Endothelial cell of umbilical vein (primary cell): ENCODE data around the gene C16orf86. TPM values are rescaled to one million over a fixed set of nuclear protein-coding genes. Genes with fewer than 3 reads are reported as not detected.

Source experiments
- BruUV-seq: library from RNA; stranded (reverse); fragments of 400-500 nt; replicated peaks from 2 replicates; lab custom pipeline; 2021; lab: Mats Ljungman, UMichigan
- CTCF ChIA-PET: fragments of 300-600, 350-600 bp; sonication (Branson Sonifier 250); formaldehyde crosslinking; loops from one replicate; lab custom pipeline; 2021; ENCODE audit warnings: antibody characterized with exemption, inconsistent platforms; lab: Charles Lee
- POLR2A ChIA-PET: fragments of 300-600, 350-600 bp; sonication (Branson Sonifier 250); formaldehyde crosslinking; loops from one replicate; lab custom pipeline; 2021; ENCODE audit warnings: antibody characterized with exemption, inconsistent platforms; lab: Charles Lee
- DNase-seq: peaks from one replicate; pipeline ENCODE4 v3.0.0-alpha.2; 2011; ENCODE audit warnings: low read depth, low spot score
- FAIRE-seq: peaks from 2 replicates; lab custom pipeline; 2011; peaks lifted over from hg19 to GRCh38; lab: Jason Lieb, UNC
- H2AFZ ChIP-seq: 2 replicates; pipeline ENCODE4 v1.6.0; 2012; ENCODE audit warnings: low read depth, low read length, control low read depth, inconsistent platforms
- H3K27ac ChIP-seq: 2 replicates; pipeline ENCODE4 v1.5.1; 2011; ENCODE audit warnings: low read depth, mild to moderate bottlenecking, control low read depth, low read length, moderate library complexity; ENCODE audit not compliant: insufficient read depth
- H3K27me3 ChIP-seq, 2 experiments: 2 replicates each; pipeline versions ENCODE4 v1.6.0 to v1.6.1; 2011; ENCODE audit warnings: low read length in 2 of 2, mixed read lengths in 1 of 2; ENCODE audit not compliant: control insufficient read depth in 2 of 2, insufficient read depth in 2 of 2
- H3K36me3 ChIP-seq, 2 experiments: 2 replicates in 1 of 2; 3 replicates in 1 of 2; pipeline ENCODE4 v1.5.1; 2011; ENCODE audit warnings: low read length in 2 of 2, mild to moderate bottlenecking in 1 of 2, moderate library complexity in 1 of 2; ENCODE audit not compliant: control insufficient read depth in 2 of 2, insufficient read depth in 2 of 2; ENCODE audit errors: extremely low read depth in 1 of 2
- H3K4me1 ChIP-seq: 3 replicates; pipeline ENCODE4 v1.5.1; 2011; ENCODE audit warnings: mild to moderate bottlenecking, low read length; ENCODE audit not compliant: control insufficient read depth, insufficient read depth; ENCODE audit errors: extremely low read depth
- H3K4me2 ChIP-seq: 2 replicates; pipeline ENCODE4 v1.6.1; 2011; ENCODE audit warnings: low read length, control low read depth, mixed read lengths; ENCODE audit not compliant: insufficient read depth
- H3K4me3 ChIP-seq, 3 experiments: fragments of 200-600 bp in 1 of 3; sonication (generic), shearing (Covaris generic) in 1 of 3; replicated peaks in 1 of 3; 2 replicates each; pipeline ENCODE4 v1.5.1; 2011 to 2016; ENCODE audit warnings: control low read depth in 3 of 3, low read length in 3 of 3, mild to moderate bottlenecking in 2 of 3, inconsistent platforms in 1 of 3, low read depth in 1 of 3, moderate library complexity in 1 of 3; ENCODE audit not compliant: insufficient read depth in 1 of 3
- H3K79me2 ChIP-seq: 2 replicates; pipeline ENCODE4 v1.6.0; 2012; ENCODE audit warnings: low read length, inconsistent platforms; ENCODE audit not compliant: control insufficient read depth, insufficient read depth
- H3K9ac ChIP-seq: replicated peaks from 2 replicates; pipeline ENCODE3; 2011; ENCODE audit warnings: low read length, control low read depth; ENCODE audit not compliant: insufficient read depth; ENCODE audit errors: extremely low read depth
- H3K9me1 ChIP-seq: replicated peaks from 3 replicates; pipeline ENCODE4 v1.6.0; 2011; ENCODE audit warnings: mild to moderate bottlenecking, low read length; ENCODE audit not compliant: control insufficient read depth, insufficient read depth; ENCODE audit errors: extremely low read depth
- H3K9me3 ChIP-seq: replicated peaks from 2 replicates; pipeline ENCODE4 v1.5.1; 2012; ENCODE audit warnings: low read length, inconsistent platforms; ENCODE audit not compliant: control insufficient read depth, insufficient read depth
- H4K20me1 ChIP-seq: replicated peaks from 2 replicates; pipeline ENCODE3; 2011; ENCODE audit warnings: mild to moderate bottlenecking, low read length; ENCODE audit not compliant: control insufficient read depth, insufficient read depth; ENCODE audit errors: extremely low read depth
- CTCF ChIP-seq, 2 donors: IDR thresholded peaks; 1 replicate in 1 of 2; 2 replicates in 1 of 2; pipeline ENCODE4 v1.5.1; 2011; ENCODE audit warnings: low read length in 2 of 2, mild to moderate bottlenecking in 2 of 2, moderate library complexity in 2 of 2, control low read depth in 1 of 2, inconsistent platforms in 1 of 2, low read depth in 1 of 2; ENCODE audit not compliant: insufficient read depth in 1 of 2; ENCODE audit errors: extremely low read depth in 1 of 2
- EZH2 ChIP-seq: IDR thresholded peaks from 2 replicates; pipeline ENCODE4 v1.6.1; 2012; ENCODE audit warnings: borderline replicate concordance, low read depth, mild to moderate bottlenecking, moderate library complexity, low read length, inconsistent platforms; ENCODE audit not compliant: severe bottlenecking
- FOS ChIP-seq: IDR thresholded peaks from 2 replicates; pipeline ENCODE4 v1.6.1; 2011; ENCODE audit warnings: mild to moderate bottlenecking, low read length, moderate library complexity, borderline replicate concordance; ENCODE audit not compliant: insufficient read depth
- GATA2 ChIP-seq: IDR thresholded peaks from 2 replicates; pipeline ENCODE4 v1.7.0; 2011; ENCODE audit warnings: low read depth, mild to moderate bottlenecking, moderate library complexity, mixed read lengths, low read length; ENCODE audit not compliant: insufficient read length, insufficient read depth
- JUN ChIP-seq: IDR thresholded peaks from 2 replicates; pipeline ENCODE4 v1.6.1; 2011; ENCODE audit warnings: borderline replicate concordance, low read depth; ENCODE audit not compliant: insufficient read length, insufficient read depth
- MAX ChIP-seq: IDR thresholded peaks from 2 replicates; pipeline ENCODE4 v1.6.1; 2011; ENCODE audit not compliant: insufficient read depth, insufficient read length
- MYC ChIP-seq: IDR thresholded peaks from one replicate; pipeline ENCODE4 v1.6.1; 2011; ENCODE audit warnings: mild to moderate bottlenecking, low read depth, low read length
- POLR2A ChIP-seq: IDR thresholded peaks from 2 replicates; pipeline ENCODE4 v1.6.1; 2012; ENCODE audit warnings: low read depth, mild to moderate bottlenecking, control low read depth, low read length
- POLR2AphosphoS5 ChIP-seq: IDR thresholded peaks from 2 replicates; pipeline ENCODE4 v1.6.1; 2012; ENCODE audit warnings: low read depth, mild to moderate bottlenecking, control low read depth, low read length, moderate library complexity; ENCODE audit not compliant: insufficient read depth
- dilution Hi-C: fragments of 300-500 bp; cut with MboI; formaldehyde crosslinking; loops from one replicate; pipeline ENCODE4 v1.15.0; 2019; ENCODE audit warnings: low sequenced_read_pairs; ENCODE audit not compliant: extremely low pct_ligation_motif_present
- intact Hi-C: fragments of 100-400 bp; cut with micrococcal nuclease; formaldehyde crosslinking; loops from one replicate; pipeline ENCODE4 v1.10.0; 2022
- polyA plus RNA-seq, 4 experiments: library from polyadenylated mRNA; depleted of rRNA in 3 of 4; stranded (reverse) in 3 of 4; unstranded in 1 of 4; fragments of >200 nt; gene quantifications; 2 replicates each; pipeline versions ENCODE4 v1.2.1 to v1.2.3, GENCODE V29; 2011 to 2012; ENCODE audit warnings: missing spikeins in 1 of 4
- total RNA-seq: library from RNA; stranded (reverse); gene quantifications from 2 replicates; pipeline ENCODE4 v1.2.3, GENCODE V29; 2021

Gene C16orf86
- total and polyA plus RNA-seq, 2 donors (not counting 3 experiments of a cell fraction or from before 2014, with no cell fraction given) = 0.62 to 0.98 TPM

- no peak overlapping the region for H3K27ac ChIP-seq
- H3K9ac ChIP-seq = no peak overlapping the region
- FAIRE-seq = no peak
- no peak overlapping the region for H3K4me3 ChIP-seq
- no peaks in the 10 kb centered on the region for H4K20me1 ChIP-seq
- intact Hi-C loops = no loop called here
- no peaks in the 10 kb centered on the region for H3K9me1 ChIP-seq
- ChIA-PET POLR2A (interaction anchor here (1.2 kb wide), 1 partner anchor 41 kb away, joined by 4 read pairs; no protein-coding TSS in a partner anchor), CTCF (interaction anchor here (0.7 to 2.5 kb wide), 7 partner anchors 11 to 156 kb away, joined by 3 to 18 read pairs (median 5); partner anchors contain the start of genes C16orf86, ENKD1, RANBP10 and TSNAXIP1)
- no peak for DNase-seq
- peaks cover 26% of the 10 kb centered on the region for H3K4me1 ChIP-seq
- dilution Hi-C loops = loop anchor here (25.0 kb wide), 1 partner anchor 235 kb away; no protein-coding TSS in a partner anchor
- H3K79me2 ChIP-seq = no peaks in the 10 kb centered on the region
- no peaks in the 10 kb centered on the region for H3K9me3 ChIP-seq
- no peak overlapping the region for H3K4me2 ChIP-seq
- no peaks in the 10 kb centered on the region for H3K27me3 ChIP-seq
- H2AFZ ChIP-seq = no peak overlapping the region
- no TSS peak for BruUV-seq
- TF ChIP-seq POLR2AphosphoS5 (peak; percentile 1), CTCF (IDR thresholded peaks at IDR 0.05; ENCODE audit: extremely low read depth in 1 of 2, insufficient read depth in 1 of 2, low read depth in 1 of 2, low read length in 2 of 2) (no peak)
- peaks cover 0 to 18% of the 10 kb centered on the region in 2 experiments for H3K36me3 ChIP-seq
These were observed 10.3 kb downstream of the C16orf86 start for GRCh38 chr16:67676939-67677338.

GRCh38 chr16:67677712-67678111 is 11.1 kb downstream of the C16orf86 start:
- no peak overlapping the region for H2AFZ ChIP-seq
- ChIA-PET CTCF (interaction anchor here (1.5 to 2.4 kb wide), 2 partner anchors 124 to 138 kb away, joined by 5 to 18 read pairs; no protein-coding TSS in a partner anchor), POLR2A (no interaction called here)
- BruUV-seq = no TSS peak
- no peak overlapping the region for H3K9ac ChIP-seq
- DNase-seq (no peak), FAIRE-seq (no peak)
- H3K4me2 ChIP-seq = no peak overlapping the region
- H3K27ac ChIP-seq = no peak overlapping the region
- H3K4me1 ChIP-seq = peaks cover 26% of the 10 kb centered on the region
- H3K79me2 ChIP-seq = no peaks in the 10 kb centered on the region
- no peaks in the 10 kb centered on the region for H4K20me1 ChIP-seq
- no peaks in the 10 kb centered on the region for H3K27me3 ChIP-seq
- dilution Hi-C loops = loop anchor here (25.0 kb wide), 1 partner anchor 235 kb away; no protein-coding TSS in a partner anchor
- no peak for TF ChIP-seq MYC
- TF ChIP-seq POLR2A = no peak
- TF ChIP-seq MAX = no peak
- no peak for TF ChIP-seq POLR2AphosphoS5
- TF ChIP-seq FOS = no peak
- no peak for TF ChIP-seq EZH2
- TF ChIP-seq GATA2 = no peak
- TF ChIP-seq JUN = no peak
- H3K9me1 ChIP-seq = no peaks in the 10 kb centered on the region
- intact Hi-C loops = no loop called here
- no peaks in the 10 kb centered on the region for H3K9me3 ChIP-seq
- H3K4me3 ChIP-seq = no peak overlapping the region
- peaks cover 0 to 18% of the 10 kb centered on the region in 2 experiments for H3K36me3 ChIP-seq
